Left ventricle myocardium inferior (tissue), 1 donor: ENCODE measurements around the gene AGAP1. TPM values are rescaled to one million over a fixed set of nuclear protein-coding genes. Genes with fewer than 3 reads are reported as not detected.

Source experiments
- DNase-seq: peaks from one replicate; pipeline ENCODE4 v3.0.0-alpha.2; 2020
- H3K27ac ChIP-seq: fragments of 200-600 bp; replicated peaks from 2 replicates; pipeline ENCODE4 v1.8.0; 2021
- H3K27me3 ChIP-seq: fragments of 200-600 bp; 2 replicates; pipeline ENCODE4 v1.8.0; 2021; ENCODE audit warnings: low read depth
- H3K36me3 ChIP-seq: fragments of 200-600 bp; 2 replicates; pipeline ENCODE4 v1.8.0; 2021
- H3K4me1 ChIP-seq: fragments of 200-600 bp; 2 replicates; pipeline ENCODE4 v1.8.0; 2021
- H3K4me3 ChIP-seq: fragments of 200-600 bp; 2 replicates; pipeline ENCODE4 v1.8.0; 2021; ENCODE audit warnings: mild to moderate bottlenecking, moderate library complexity
- H3K9me3 ChIP-seq: fragments of 200-600 bp; replicated peaks from 2 replicates; pipeline ENCODE4 v1.8.0; 2021
- intact Hi-C: fragments of 100-400 bp; cut with micrococcal nuclease; formaldehyde crosslinking; loops from one replicate; pipeline ENCODE4 v1.11.0; 2022
- total RNA-seq: library from RNA; stranded (reverse); fragmentation: NEBNext Ultra II Directional; extraction: Animal tissue kit (Norgen Biotek cat#: 25700); gene quantifications from one replicate; pipeline ENCODE4 v1.2.1, GENCODE V29; 2021
- TF ChIP-seq, protein P1 (sequence below): fragments of 200-600 bp; IDR thresholded peaks from 2 replicates; pipeline ENCODE4 v1.8.0; 2021; ENCODE audit warnings: antibody characterized with exemption, mild to moderate bottlenecking, borderline replicate concordance
- donor health status: DM: no; HTN: yes; CAD: no; lungs with severe emphysema.

Gene AGAP1
- total RNA-seq, 1 donor from 2014 or later: 18.1 TPM

DNA sequence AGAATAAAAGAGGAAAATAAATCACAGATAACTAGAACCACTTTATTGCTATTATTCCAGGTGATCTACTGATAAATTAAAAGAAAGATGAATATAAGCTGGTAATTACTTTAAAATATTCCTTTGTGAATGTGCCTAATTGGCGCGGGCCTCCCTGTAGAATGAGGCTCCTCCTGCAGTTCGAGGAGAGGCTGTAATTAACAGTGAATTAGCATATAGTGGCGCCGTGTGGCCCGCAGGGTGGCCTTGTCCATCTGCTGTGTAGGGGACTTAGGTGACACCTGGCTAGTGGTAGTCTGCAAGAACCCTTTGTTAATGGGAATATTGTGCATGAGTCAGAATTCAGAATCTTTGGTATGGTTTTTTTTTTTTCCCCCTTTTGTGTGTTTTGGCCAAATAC is 119.8 kb downstream of the AGAP1 start:
- no peaks in the 10 kb centered on the region for H3K9me3 ChIP-seq
- no peak for DNase-seq
- peaks cover 50% of the 10 kb centered on the region for H3K4me1 ChIP-seq
- no peak overlapping the region for H3K27ac ChIP-seq
- no peaks in the 10 kb centered on the region for H3K36me3 ChIP-seq
- no peaks in the 10 kb centered on the region for H3K27me3 ChIP-seq
- no peak overlapping the region for H3K4me3 ChIP-seq
- intact Hi-C loops: no loop called here
- TF ChIP-seq, protein P1, sequence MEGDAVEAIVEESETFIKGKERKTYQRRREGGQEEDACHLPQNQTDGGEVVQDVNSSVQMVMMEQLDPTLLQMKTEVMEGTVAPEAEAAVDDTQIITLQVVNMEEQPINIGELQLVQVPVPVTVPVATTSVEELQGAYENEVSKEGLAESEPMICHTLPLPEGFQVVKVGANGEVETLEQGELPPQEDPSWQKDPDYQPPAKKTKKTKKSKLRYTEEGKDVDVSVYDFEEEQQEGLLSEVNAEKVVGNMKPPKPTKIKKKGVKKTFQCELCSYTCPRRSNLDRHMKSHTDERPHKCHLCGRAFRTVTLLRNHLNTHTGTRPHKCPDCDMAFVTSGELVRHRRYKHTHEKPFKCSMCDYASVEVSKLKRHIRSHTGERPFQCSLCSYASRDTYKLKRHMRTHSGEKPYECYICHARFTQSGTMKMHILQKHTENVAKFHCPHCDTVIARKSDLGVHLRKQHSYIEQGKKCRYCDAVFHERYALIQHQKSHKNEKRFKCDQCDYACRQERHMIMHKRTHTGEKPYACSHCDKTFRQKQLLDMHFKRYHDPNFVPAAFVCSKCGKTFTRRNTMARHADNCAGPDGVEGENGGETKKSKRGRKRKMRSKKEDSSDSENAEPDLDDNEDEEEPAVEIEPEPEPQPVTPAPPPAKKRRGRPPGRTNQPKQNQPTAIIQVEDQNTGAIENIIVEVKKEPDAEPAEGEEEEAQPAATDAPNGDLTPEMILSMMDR: no peak

GRCh38 chr2:235614176-235614860 is 120.5 kb downstream of the AGAP1 start:
- peak overlapping the region; percentile 74 for H3K27ac ChIP-seq
- H3K9me3 ChIP-seq: no peaks in the 10 kb centered on the region
- H3K4me3 ChIP-seq: no peak overlapping the region
- DNase-seq: no peak
- no peaks in the 10 kb centered on the region for H3K36me3 ChIP-seq
- TF ChIP-seq, protein P1: no peak
- intact Hi-C loops: no loop called here
- H3K4me1 ChIP-seq: peaks cover 44% of the 10 kb centered on the region
- no peaks in the 10 kb centered on the region for H3K27me3 ChIP-seq

DNA sequence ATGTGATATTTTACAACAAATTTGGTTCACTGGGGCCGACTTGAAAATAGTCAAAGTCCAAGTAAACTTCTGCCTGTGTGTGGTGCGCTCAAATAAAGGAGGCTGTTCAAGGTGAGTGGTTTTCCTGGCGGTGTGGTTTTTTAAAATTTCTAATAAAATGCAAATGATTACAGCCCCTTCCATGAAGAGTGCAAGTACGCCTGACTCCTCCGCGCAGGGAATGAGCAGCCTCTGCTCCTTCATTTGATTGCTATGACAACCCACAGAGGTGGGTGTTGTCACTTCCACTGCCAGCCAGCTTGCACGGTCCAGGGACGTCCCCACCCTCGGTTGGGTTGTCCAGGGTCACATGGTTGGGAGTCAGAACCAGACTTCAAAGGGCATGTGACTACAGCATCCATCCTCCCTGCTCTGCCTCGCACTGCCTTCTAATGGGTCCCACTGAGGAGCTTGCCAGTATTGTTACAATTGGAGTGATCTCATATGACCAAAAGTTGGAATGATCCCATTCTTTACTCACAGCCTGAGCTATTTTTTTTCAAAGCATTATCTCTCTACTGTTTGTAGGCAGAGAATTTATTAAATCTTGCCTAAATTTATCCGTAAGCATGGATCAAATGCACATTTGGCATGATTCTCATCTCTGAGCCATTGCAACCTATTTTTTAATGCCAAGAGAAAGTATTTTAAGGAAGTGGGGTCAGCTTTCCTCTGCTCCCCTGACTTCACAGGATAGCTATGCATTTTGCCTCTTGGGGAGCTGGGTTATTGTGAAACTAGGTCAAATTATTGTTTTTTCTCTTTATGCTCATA is 121.3 kb downstream of the AGAP1 start:
- peaks cover 44% of the 10 kb centered on the region for H3K4me1 ChIP-seq
- TF ChIP-seq, protein P1: no peak
- H3K27ac ChIP-seq: peak overlapping the region; percentile 74
- no peak overlapping the region for H3K4me3 ChIP-seq
- intact Hi-C loops: no loop called here
- DNase-seq: peak; percentile 66
- no peaks in the 10 kb centered on the region for H3K36me3 ChIP-seq
- H3K9me3 ChIP-seq: no peaks in the 10 kb centered on the region
- H3K27me3 ChIP-seq: no peaks in the 10 kb centered on the region

DNA sequence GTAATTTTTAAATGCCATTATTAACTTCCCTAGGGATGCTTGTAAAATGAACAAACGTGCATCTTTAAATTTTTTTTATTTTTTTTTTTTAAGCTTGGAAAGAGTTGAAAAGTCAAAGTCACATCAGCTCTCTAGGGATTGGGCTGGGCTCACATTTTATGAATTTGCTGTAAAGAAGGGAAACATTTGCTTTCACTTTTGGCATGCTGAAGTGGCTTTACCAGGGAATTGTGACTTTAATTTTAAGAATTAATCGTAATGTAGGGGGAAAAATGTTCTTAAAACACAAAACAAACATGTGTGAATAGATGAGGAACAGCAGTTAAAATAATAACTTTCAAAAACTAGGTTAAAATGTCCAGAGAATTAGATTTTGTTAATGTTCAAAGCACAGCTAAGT is 123.0 kb downstream of the AGAP1 start:
- Histone ChIP-seq H3K27me3 (no peaks in the 10 kb centered on the region), H3K4me3 (peak overlapping the region; percentile 17), H3K4me1 (peaks cover 43% of the 10 kb centered on the region), H3K36me3 (no peaks in the 10 kb centered on the region), H3K9me3 (no peaks in the 10 kb centered on the region), H3K27ac (peak overlapping the region; percentile 74)
- intact Hi-C loops: no loop called here
- no peak for DNase-seq
- TF ChIP-seq, protein P1: no peak

- no peaks in the 10 kb centered on the region for H3K27me3 ChIP-seq
- H3K4me1 ChIP-seq: peaks cover 43% of the 10 kb centered on the region
Observed at GRCh38 chr2:235618039-235618438, 124.2 kb downstream of the AGAP1 start.

More at GRCh38 chr2:235618039-235618438, 124.2 kb downstream of the AGAP1 start:
- Histone ChIP-seq H3K36me3 (no peaks in the 10 kb centered on the region), H3K27ac (peak overlapping the region; percentile 74), H3K4me3 (no peak overlapping the region), H3K9me3 (no peaks in the 10 kb centered on the region)
- intact Hi-C loops: no loop called here
- no peak for DNase-seq
- TF ChIP-seq, protein P1: no peak
